ENCODE measurements around the gene RPUSD1.

DNA sequence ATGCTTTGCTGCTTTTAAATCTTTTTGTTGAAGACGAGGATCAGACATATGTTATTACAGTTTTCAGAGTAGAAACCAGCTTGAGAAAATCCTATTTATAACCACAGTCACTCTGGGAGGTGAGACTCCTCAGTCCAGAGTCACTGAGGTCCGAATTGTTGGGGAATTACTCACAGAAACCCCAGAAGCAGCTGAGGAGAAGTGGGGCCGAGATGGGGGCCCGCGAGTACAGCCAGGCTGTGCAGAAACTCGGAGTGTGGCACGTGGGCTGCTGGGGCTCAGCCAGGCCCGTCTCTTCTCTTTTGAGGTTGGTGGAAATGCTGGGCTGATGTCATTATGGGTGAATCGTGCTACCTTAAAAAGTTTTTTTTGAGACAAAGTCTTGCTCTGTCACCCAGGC, 26.8 kb upstream of the RPUSD1 start:
- TF ChIP-seq, protein P1, sequence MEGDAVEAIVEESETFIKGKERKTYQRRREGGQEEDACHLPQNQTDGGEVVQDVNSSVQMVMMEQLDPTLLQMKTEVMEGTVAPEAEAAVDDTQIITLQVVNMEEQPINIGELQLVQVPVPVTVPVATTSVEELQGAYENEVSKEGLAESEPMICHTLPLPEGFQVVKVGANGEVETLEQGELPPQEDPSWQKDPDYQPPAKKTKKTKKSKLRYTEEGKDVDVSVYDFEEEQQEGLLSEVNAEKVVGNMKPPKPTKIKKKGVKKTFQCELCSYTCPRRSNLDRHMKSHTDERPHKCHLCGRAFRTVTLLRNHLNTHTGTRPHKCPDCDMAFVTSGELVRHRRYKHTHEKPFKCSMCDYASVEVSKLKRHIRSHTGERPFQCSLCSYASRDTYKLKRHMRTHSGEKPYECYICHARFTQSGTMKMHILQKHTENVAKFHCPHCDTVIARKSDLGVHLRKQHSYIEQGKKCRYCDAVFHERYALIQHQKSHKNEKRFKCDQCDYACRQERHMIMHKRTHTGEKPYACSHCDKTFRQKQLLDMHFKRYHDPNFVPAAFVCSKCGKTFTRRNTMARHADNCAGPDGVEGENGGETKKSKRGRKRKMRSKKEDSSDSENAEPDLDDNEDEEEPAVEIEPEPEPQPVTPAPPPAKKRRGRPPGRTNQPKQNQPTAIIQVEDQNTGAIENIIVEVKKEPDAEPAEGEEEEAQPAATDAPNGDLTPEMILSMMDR (IDR thresholded peaks at IDR 0.05): no peak
- no peak for TF ChIP-seq POLR2A (IDR thresholded peaks at IDR 0.05)

Measured in sigmoid colon (tissue), 3 donors.